ENCODE measurements around the gene TAF3. TPM values are rescaled to one million over a fixed set of nuclear protein-coding genes. Genes with fewer than 3 reads are reported as not detected.

Gene TAF3
- total RNA-seq, 1 donor from 2014 or later: 4.6 TPM

- no peak overlapping the region for H3K4me3 Mint-ChIP-seq
- Histone ChIP-seq H3K27ac (no peak overlapping the region), H3K4me1 (peaks cover 6% of the 10 kb centered on the region), H4K20me1 (ENCODE audit: low read depth) (peaks cover 9% of the 10 kb centered on the region), H3F3A (ENCODE audit: low read depth) (no peaks in the 10 kb centered on the region), H3K27me3 (no peaks in the 10 kb centered on the region), H3K9me3 (ENCODE audit: low read depth) (no peaks in the 10 kb centered on the region), H3K4me3 (no peak overlapping the region), H3K4me2 (no peak overlapping the region), H2AFZ (replicated peaks) (no peak overlapping the region), H3K36me3 (no peaks in the 10 kb centered on the region), H3K9ac (no peak overlapping the region), H3K79me2 (ENCODE audit: low read depth) (no peaks in the 10 kb centered on the region)
- TF ChIP-seq EZH2phosphoT487 (IDR thresholded peaks at IDR 0.05) (no peak), CTCF (IDR thresholded peaks at IDR 0.05) (no peak), EZH2 (IDR thresholded peaks at IDR 0.05) (no peak)
- H3K36me3 Mint-ChIP-seq: peaks cover 7% of the 10 kb centered on the region
- DNase-seq (ENCODE audit: low spot score): no peak
- no peaks in the 10 kb centered on the region for H3K9me3 Mint-ChIP-seq
- H3K27ac Mint-ChIP-seq: no peak overlapping the region
- H3K4me1 Mint-ChIP-seq: no peaks in the 10 kb centered on the region
- H3K27me3 Mint-ChIP-seq (ENCODE audit: insufficient read depth, low read depth): no peaks in the 10 kb centered on the region
Measured at GRCh38 chr10:7892146-7892545, 73.8 kb downstream of the TAF3 start.

GRCh38 chr10:7895699-7896090 is 77.4 kb downstream of the TAF3 start:
- no peaks in the 10 kb centered on the region for H3K4me1 ChIP-seq
- H2AFZ ChIP-seq (replicated peaks): no peak overlapping the region
- H3K9ac ChIP-seq: no peak overlapping the region
- H3K27ac ChIP-seq: no peak overlapping the region
- no peaks in the 10 kb centered on the region for H3K79me2 ChIP-seq (ENCODE audit: low read depth)
- Mint-ChIP-seq H3K4me1 (no peaks in the 10 kb centered on the region), H3K36me3 (peaks cover 13% of the 10 kb centered on the region), H3K27ac (no peak overlapping the region), H3K27me3 (ENCODE audit: insufficient read depth, low read depth) (peaks cover 2% of the 10 kb centered on the region), H3K4me3 (no peak overlapping the region), H3K9me3 (no peaks in the 10 kb centered on the region)
- no peaks in the 10 kb centered on the region for H3K36me3 ChIP-seq
- H3K9me3 ChIP-seq (ENCODE audit: low read depth): no peaks in the 10 kb centered on the region
- TF ChIP-seq CTCF (IDR thresholded peaks at IDR 0.05): no peak
- TF ChIP-seq EZH2 (IDR thresholded peaks at IDR 0.05): no peak
- TF ChIP-seq EZH2phosphoT487 (IDR thresholded peaks at IDR 0.05): no peak
- peaks cover 5% of the 10 kb centered on the region for H4K20me1 ChIP-seq (ENCODE audit: low read depth)
- H3K27me3 ChIP-seq: no peaks in the 10 kb centered on the region
- no peak for DNase-seq (ENCODE audit: low spot score)
- no peak overlapping the region for H3K4me3 ChIP-seq
- no peak overlapping the region for H3K4me2 ChIP-seq
- H3F3A ChIP-seq (ENCODE audit: low read depth): no peaks in the 10 kb centered on the region

- no peaks in the 10 kb centered on the region for H3K36me3 ChIP-seq
- Mint-ChIP-seq H3K27ac (no peak overlapping the region), H3K4me3 (no peak overlapping the region), H3K9me3 (no peaks in the 10 kb centered on the region), H3K4me1 (no peaks in the 10 kb centered on the region), H3K36me3 (peaks cover 13% of the 10 kb centered on the region), H3K27me3 (ENCODE audit: insufficient read depth, low read depth) (peaks cover 2% of the 10 kb centered on the region)
- no peak overlapping the region for H3K4me3 ChIP-seq
- DNase-seq (ENCODE audit: low spot score): no peak
- no peak overlapping the region for H3K9ac ChIP-seq
- H3K4me2 ChIP-seq: no peak overlapping the region
- peaks cover 4% of the 10 kb centered on the region for H3K4me1 ChIP-seq
- no peaks in the 10 kb centered on the region for H3K79me2 ChIP-seq (ENCODE audit: low read depth)
- H3K27ac ChIP-seq: no peak overlapping the region
- H3K27me3 ChIP-seq: no peaks in the 10 kb centered on the region
- peaks cover 5% of the 10 kb centered on the region for H4K20me1 ChIP-seq (ENCODE audit: low read depth)
- no peak overlapping the region for H2AFZ ChIP-seq (replicated peaks)
- no peaks in the 10 kb centered on the region for H3F3A ChIP-seq (ENCODE audit: low read depth)
- TF ChIP-seq CTCF (IDR thresholded peaks at IDR 0.05): no peak
- TF ChIP-seq EZH2phosphoT487 (IDR thresholded peaks at IDR 0.05): no peak
- no peak for TF ChIP-seq EZH2 (IDR thresholded peaks at IDR 0.05)
- no peaks in the 10 kb centered on the region for H3K9me3 ChIP-seq (ENCODE audit: low read depth)
Measured at GRCh38 chr10:7896297-7896696, 78.0 kb downstream of the TAF3 start.

All from neural progenitor cell (in vitro differentiated cells).